Measurements from ENCODE around the gene DPCD. TPM values are rescaled to one million over a fixed set of nuclear protein-coding genes. Genes with fewer than 3 reads are reported as not detected.
A peak's percentile ranks its signal among the peaks of the same experiment; 100 is the strongest.

The DPCD gene
- total RNA-seq, 4 donors from 2014 or later = 8.2 to 15.7 (median 13.5) TPM; not detected in 1

GRCh38 chr10:101653536-101653935, 65.4 kb downstream of the DPCD start:
- no peak for TF ChIP-seq POLR2AphosphoS5 (IDR thresholded peaks at IDR 0.05)
- TF ChIP-seq CTCF (IDR thresholded peaks at IDR 0.05) = no peak
- no peak for TF ChIP-seq EP300 (IDR thresholded peaks at IDR 0.05; ENCODE audit: low read depth)
- TF ChIP-seq POLR2A (IDR thresholded peaks at IDR 0.05) = no peak
- H3K36me3 ChIP-seq = no peaks in the 10 kb centered on the region
- intact Hi-C loops (cut with DNase I; ENCODE audit: low total_unique reads) = no loop called here
- in situ Hi-C loops (cut with MboI; ENCODE audit: low pct_ligation_motif_present in 1 of 4, low pct_unique_long_range_greater_than_20kb in 1 of 4, low sequenced_read_pairs in 3 of 4) = no loop called here
- DNase-seq = no peak
- H3K9me3 ChIP-seq = no peaks in the 10 kb centered on the region
- H3K27ac ChIP-seq = no peak overlapping the region
- no peaks in the 10 kb centered on the region for H3K27me3 ChIP-seq
- no peak overlapping the region for H3K4me3 ChIP-seq
- H3K4me1 ChIP-seq = no peaks in the 10 kb centered on the region
- 80 to 89% methylated on average over 2 to 8 of the region's 8 CpGs for WGBS, 2 donors (ENCODE audit: low coverage in 1 of 2)

- in situ Hi-C loops (cut with MboI; ENCODE audit: low pct_ligation_motif_present in 1 of 4, low pct_unique_long_range_greater_than_20kb in 1 of 4, low sequenced_read_pairs in 3 of 4) (no loop called here), intact Hi-C loops (cut with DNase I; ENCODE audit: low total_unique reads) (no loop called here)
- Histone ChIP-seq H3K4me3 (no peak overlapping the region), H3K36me3 (peaks cover 0 to 5% (median 0%) of the 10 kb centered on the region in 4 donors), H3K27ac (no peak overlapping the region), H3K9me3 (no peaks in the 10 kb centered on the region), H3K27me3 (no peaks in the 10 kb centered on the region), H3K4me1 (no peaks in the 10 kb centered on the region)
- WGBS, 2 donors (ENCODE audit: low coverage in 1 of 2) = 63 to 73% methylated on average over 3 to 6 of the region's 6 CpGs
- DNase-seq = peak; percentile 12
- TF ChIP-seq POLR2A (IDR thresholded peaks at IDR 0.05) = no peak
- TF ChIP-seq CTCF (IDR thresholded peaks at IDR 0.05) = no peak
Observed at GRCh38 chr10:101655570-101655969, 67.4 kb downstream of the DPCD start.

DNA sequence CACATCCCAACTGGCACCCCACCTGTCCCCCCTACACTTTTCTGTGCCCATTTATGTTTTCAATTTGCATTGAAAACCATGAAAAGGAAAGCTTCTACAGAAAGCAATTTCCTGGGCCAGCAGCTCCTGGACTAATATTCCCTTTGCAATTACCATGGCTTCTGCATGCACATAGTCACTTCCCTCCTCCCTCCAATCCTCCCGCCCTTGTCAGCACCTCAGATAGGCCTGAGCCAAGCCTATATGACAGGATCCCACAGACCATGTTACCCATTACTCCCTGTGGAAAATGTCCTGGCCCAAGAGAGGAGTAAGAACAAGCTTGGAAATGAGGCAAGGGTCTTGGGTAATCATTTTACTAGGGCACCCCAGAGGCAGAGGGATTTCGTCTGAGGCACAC, 68.8 kb downstream of the DPCD start:
- Histone ChIP-seq H3K36me3 (peaks cover 0 to 5% (median 2%) of the 10 kb centered on the region in 4 donors), H3K27me3 (no peaks in the 10 kb centered on the region), H3K4me1 (no peaks in the 10 kb centered on the region), H3K4me3 (no peak overlapping the region), H3K27ac (no peak overlapping the region), H3K9me3 (no peaks in the 10 kb centered on the region)
- no peak for DNase-seq
- intact Hi-C loops (cut with DNase I; ENCODE audit: low total_unique reads) (no loop called here), in situ Hi-C loops (cut with MboI; ENCODE audit: low pct_ligation_motif_present in 1 of 4, low pct_unique_long_range_greater_than_20kb in 1 of 4, low sequenced_read_pairs in 3 of 4) (no loop called here)
- 98% methylated on average over 2 of the region's 2 CpGs; no CpG with 5 or more reads in 1 of the 2 donors for WGBS, 2 donors (ENCODE audit: low coverage in 1 of 2)
- TF ChIP-seq POLR2AphosphoS5 (IDR thresholded peaks at IDR 0.05) (no peak), POLR2A (IDR thresholded peaks at IDR 0.05) (no peak), EP300 (IDR thresholded peaks at IDR 0.05; ENCODE audit: low read depth) (no peak), CTCF (IDR thresholded peaks at IDR 0.05) (no peak)

DNA sequence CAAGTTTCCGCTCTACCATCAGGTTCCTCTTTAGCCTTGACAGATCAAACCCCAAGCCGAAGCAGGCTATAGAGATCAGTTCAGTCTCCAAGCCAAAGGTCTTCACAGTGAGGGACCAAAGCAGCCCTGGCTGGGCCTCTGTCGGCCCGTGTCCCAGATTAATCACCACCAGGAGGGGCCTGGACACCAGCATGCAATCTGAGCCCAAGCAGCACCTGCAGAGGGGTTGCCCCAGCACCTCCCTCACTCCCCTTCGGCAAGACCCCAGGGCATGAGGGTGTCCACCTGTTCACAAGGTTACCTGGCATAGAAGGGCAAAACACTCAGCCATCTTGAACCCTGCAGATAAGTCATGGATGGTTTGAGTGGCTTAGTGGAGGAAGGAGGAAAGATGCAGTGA, 70.9 kb downstream of the DPCD start:
- Histone ChIP-seq H3K36me3 (peaks cover 0 to 8% (median 2%) of the 10 kb centered on the region in 4 donors), H3K9me3 (no peaks in the 10 kb centered on the region), H3K27me3 (no peaks in the 10 kb centered on the region), H3K4me1 (no peaks in the 10 kb centered on the region), H3K27ac (no peak overlapping the region), H3K4me3 (no peak overlapping the region)
- 91% methylated on average over 5 of the region's 5 CpGs; no CpG with 5 or more reads in 1 of the 2 donors for WGBS, 2 donors (ENCODE audit: low coverage in 1 of 2)
- in situ Hi-C loops (cut with MboI; ENCODE audit: low pct_ligation_motif_present in 1 of 4, low pct_unique_long_range_greater_than_20kb in 1 of 4, low sequenced_read_pairs in 3 of 4) = no loop called here
- TF ChIP-seq EP300 (IDR thresholded peaks at IDR 0.05; ENCODE audit: low read depth) (no peak), POLR2AphosphoS5 (IDR thresholded peaks at IDR 0.05) (no peak), POLR2A (IDR thresholded peaks at IDR 0.05) (no peak), CTCF (IDR thresholded peaks at IDR 0.05) (no peak)
- intact Hi-C loops (cut with DNase I; ENCODE audit: low total_unique reads) = no loop called here
- no peak for DNase-seq

Small RNA genes lying within 50 kb of the gene (small RNA-seq; reads per million reads assigned to genes)
- gene MIR3158-1 (0 reads per million in 4 donors), gene RNU6-1165P (0 reads per million in 4 donors)

Other genes with a start within 250 kb of the DPCD start
- gene BTRC, start 234.2 kb upstream of the DPCD start, total RNA-seq = 100 to 1,000 TPM in 1 of 4 donors, 10 to 100 TPM in 2, 1 to 10 TPM in 1; 8.6 to 195 (median 32.0) TPM
- 10 to 100 TPM; 23.9 to 89.8 (median 29.8) TPM for gene POLL, start 64 bp upstream of the DPCD start, total RNA-seq
- 10 to 100 TPM; 48.4 to 91.6 (median 55.6) TPM for gene FBXW4, start 106.8 kb downstream of the DPCD start, total RNA-seq
- gene FGF8, start 187.8 kb downstream of the DPCD start, total RNA-seq = not detected
- gene NPM3, start 195.1 kb downstream of the DPCD start, total RNA-seq = 10 to 100 TPM in 3 of 4 donors, 1 to 10 TPM in 1; 8.2 to 18.7 (median 12.7) TPM
- 100 to 1,000 TPM; 114 to 608 (median 172) TPM for gene OGA, start 230.1 kb downstream of the DPCD start, total RNA-seq